Measurements from ENCODE around the gene DCST1. TPM values are rescaled to one million over a fixed set of nuclear protein-coding genes. Genes with fewer than 3 reads are reported as not detected.
A peak's percentile ranks its signal among the peaks of the same experiment; 100 is the strongest.
"Not testable (repeated sequence)": the region's sequence is repeated elsewhere in the genome, so short reads cannot be mapped to it uniquely, and the experiment has no call there.

The DCST1 gene
- under 1 TPM in 2 of 4 donors, not detected in 2; 0.12 to 0.34 TPM for total RNA-seq
- polyA plus RNA-seq = not detected
- long read RNA-seq, donor 1 = 0 reads
- long read RNA-seq, donor 2 = 0 reads

GRCh38 chr1:155033524-155033923 lies at the start of gene DCST1, which contains the start of gene DCST2:
Gene DCST1, plus strand, starts transcription at chr1:155033824. Its CDS starts 213 bp downstream, at chr1:155034037.
Gene DCST2, minus strand, starts transcription at chr1:155033781. Its CDS starts 80 bp downstream, at chr1:155033701.
- no peak within 1 kb of the TSS for H3K4me3 ChIP-seq
- H3K27me3 ChIP-seq (ENCODE audit: insufficient read depth in 3 of 3, low read length in 2 of 3) = no peaks in the 10 kb centered on the region
- no peak for TF ChIP-seq CTCF (IDR thresholded peaks at IDR 0.05)
- no peaks in the 10 kb centered on the region for H3K36me3 ChIP-seq (ENCODE audit: insufficient read depth in 1 of 2, low read depth in 1 of 2)
- 92 to 94% (median 93%) methylated on average over 9 of the region's 9 CpGs for WGBS, 3 donors
- no peaks in the 10 kb centered on the region for H3K9me3 ChIP-seq
- ATAC-seq = no peak
- no peak within 1 kb of the TSS for H3K27ac ChIP-seq
- no peaks in the 10 kb centered on the region for H3K4me1 ChIP-seq
- DNase-seq = no peak
- intact Hi-C loops (cut with DNase I) = no loop called here

- H3K4me3 ChIP-seq; H3K9me3 ChIP-seq; ATAC-seq; H3K27ac ChIP-seq; H3K27me3 ChIP-seq (ENCODE audit: insufficient read depth in 3 of 3, low read length in 2 of 3); intact Hi-C loops (cut with DNase I): not testable (repeated sequence)
- DNase-seq = peak in 1 of 2 donors; percentile 2
- H3K36me3 ChIP-seq (ENCODE audit: insufficient read depth in 1 of 2, low read depth in 1 of 2) = peaks cover 0 to 32% of the 10 kb centered on the region in 2 donors
- 89 to 94% (median 89%) methylated on average over 4 of the region's 4 CpGs for WGBS, 3 donors
- peaks cover 22% of the 10 kb centered on the region for H3K4me1 ChIP-seq
Observed at GRCh38 chr1:154986736-154987135, 46.9 kb upstream of the DCST1 start.

GRCh38 chr1:154987326-154987725 lies 46.3 kb upstream of the DCST1 start:
- no peak overlapping the region for H3K4me3 ChIP-seq
- H3K36me3 ChIP-seq (ENCODE audit: insufficient read depth in 1 of 2, low read depth in 1 of 2) = peaks cover 0 to 33% of the 10 kb centered on the region in 2 donors
- peak overlapping the region; percentile 36 for H3K27ac ChIP-seq
- no peaks in the 10 kb centered on the region for H3K27me3 ChIP-seq (ENCODE audit: insufficient read depth in 3 of 3, low read length in 2 of 3)
- no peak for TF ChIP-seq CTCF (IDR thresholded peaks at IDR 0.05)
- H3K9me3 ChIP-seq = no peaks in the 10 kb centered on the region
- H3K4me1 ChIP-seq = peaks cover 18% of the 10 kb centered on the region
- DNase-seq (peak in 1 of 2 donors; percentile 47), ATAC-seq (no peak)
- WGBS, 3 donors = 62 to 68% (median 63%) methylated on average over 6 of the region's 6 CpGs
- intact Hi-C loops (cut with DNase I) = no loop called here

DNA sequence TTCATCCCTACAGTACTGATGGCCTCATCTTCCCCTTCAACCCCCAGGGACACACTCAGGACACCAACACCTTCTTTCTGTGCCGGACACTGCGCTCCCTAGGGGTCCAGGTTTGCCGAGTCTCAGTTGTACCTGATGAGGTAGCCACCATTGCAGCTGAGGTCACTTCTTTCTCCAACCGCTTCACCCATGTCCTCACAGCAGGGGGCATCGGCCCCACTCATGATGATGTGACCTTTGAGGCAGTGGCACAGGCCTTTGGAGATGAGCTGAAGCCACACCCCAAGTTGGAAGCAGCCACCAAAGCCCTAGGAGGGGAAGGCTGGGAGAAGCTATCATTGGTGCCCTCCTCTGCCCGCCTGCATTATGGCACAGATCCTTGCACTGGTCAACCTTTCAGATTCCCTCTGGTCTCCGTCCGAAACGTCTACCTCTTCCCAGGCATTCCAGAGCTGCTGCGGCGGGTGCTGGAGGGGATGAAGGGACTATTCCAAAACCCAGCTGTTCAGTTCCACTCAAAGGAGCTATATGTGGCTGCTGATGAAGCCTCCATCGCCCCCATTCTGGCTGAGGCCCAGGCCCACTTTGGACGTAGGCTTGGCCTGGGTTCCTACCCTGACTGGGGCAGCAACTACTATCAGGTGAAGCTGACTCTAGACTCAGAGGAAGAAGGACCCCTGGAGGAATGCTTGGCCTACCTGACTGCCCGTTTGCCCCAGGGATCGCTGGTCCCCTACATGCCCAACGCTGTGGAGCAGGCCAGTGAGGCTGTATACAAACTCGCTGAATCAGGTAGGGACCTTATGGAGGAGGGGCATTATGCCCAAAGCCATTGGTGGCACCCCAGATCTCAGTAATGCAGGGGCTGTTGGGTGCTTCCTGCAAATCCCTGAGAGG lies 45.3 kb upstream of the DCST1 start:
- Histone ChIP-seq H3K4me3 (no peak overlapping the region), H3K4me1 (peaks cover 12% of the 10 kb centered on the region), H3K27me3 (ENCODE audit: insufficient read depth in 3 of 3, low read length in 2 of 3) (no peaks in the 10 kb centered on the region), H3K36me3 (ENCODE audit: insufficient read depth in 1 of 2, low read depth in 1 of 2) (peaks cover 0 to 33% of the 10 kb centered on the region in 2 donors), H3K27ac (no peak overlapping the region), H3K9me3 (no peaks in the 10 kb centered on the region)
- DNase-seq (peak in 1 of 2 donors; percentile 48), ATAC-seq (no peak)
- TF ChIP-seq CTCF (IDR thresholded peaks at IDR 0.05) = no peak
- intact Hi-C loops (cut with DNase I) = no loop called here
- 81 to 84% (median 82%) methylated on average over 15 to 17 of the region's 17 CpGs for WGBS, 3 donors

DNA sequence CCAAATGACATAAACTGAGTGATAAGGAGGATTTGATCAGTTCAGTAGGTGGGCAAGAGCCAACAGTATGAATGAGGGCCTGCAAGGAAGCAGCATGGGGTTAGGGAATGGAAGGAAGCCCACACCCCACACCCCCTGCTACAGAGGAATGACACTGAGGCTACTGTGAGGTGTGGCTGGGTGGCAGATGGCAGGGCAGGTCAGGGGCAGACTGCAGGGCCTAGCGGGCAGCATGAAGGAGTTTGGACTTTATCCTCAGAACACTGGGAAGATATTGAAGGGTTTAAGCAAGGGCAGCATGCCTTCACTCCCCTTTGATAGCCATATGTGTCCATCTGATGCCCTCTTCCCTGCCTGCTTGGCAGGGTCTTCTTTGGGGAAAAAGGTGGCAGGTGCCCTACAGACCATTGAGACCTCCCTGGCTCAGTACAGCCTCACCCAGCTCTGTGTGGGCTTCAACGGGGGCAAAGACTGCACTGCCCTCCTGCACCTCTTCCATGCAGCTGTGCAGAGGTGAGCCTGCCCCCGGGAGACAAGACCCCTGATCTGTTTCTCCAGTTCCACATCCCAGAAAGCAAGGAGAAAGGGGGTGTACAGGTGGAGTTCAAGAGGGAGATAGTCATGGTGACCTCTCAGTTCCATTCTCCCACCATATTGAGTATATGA lies 44.3 kb upstream of the DCST1 start:
- H3K27me3 ChIP-seq (ENCODE audit: insufficient read depth in 3 of 3, low read length in 2 of 3) = no peaks in the 10 kb centered on the region
- no peaks in the 10 kb centered on the region for H3K9me3 ChIP-seq
- no peak overlapping the region for H3K27ac ChIP-seq
- intact Hi-C loops (cut with DNase I) = no loop called here
- H3K4me1 ChIP-seq = peaks cover 6% of the 10 kb centered on the region
- no peak for TF ChIP-seq CTCF (IDR thresholded peaks at IDR 0.05)
- peaks cover 0 to 33% of the 10 kb centered on the region in 2 donors for H3K36me3 ChIP-seq (ENCODE audit: insufficient read depth in 1 of 2, low read depth in 1 of 2)
- H3K4me3 ChIP-seq = no peak overlapping the region
- DNase-seq (peak in 1 of 2 donors; percentile 50), ATAC-seq (no peak)
- 77 to 89% (median 83%) methylated on average over 3 of the region's 3 CpGs for WGBS, 3 donors

Measured in psoas muscle (tissue), 8 donors.